MG63 (cell line): ENCODE data around the gene OBSL1. TPM values are rescaled to one million over a fixed set of nuclear protein-coding genes. Genes with fewer than 3 reads are reported as not detected.

Experiments
- DNase-seq: peaks from one replicate; pipeline ENCODE4 v3.0.0-alpha.2; 2020
- H3K27me3 ChIP-seq: fragments of 250-450 bp; sonication (Bioruptor Pico); 2 replicates; pipeline ENCODE4 v1.5.1; 2020; ENCODE audit warnings: mild to moderate bottlenecking, moderate library complexity
- H3K36me3 ChIP-seq: fragments of 250-450 bp; sonication (Bioruptor Pico); 2 replicates; pipeline ENCODE4 v1.5.1; 2020; ENCODE audit warnings: mild to moderate bottlenecking, moderate library complexity
- H3K4me3 ChIP-seq: fragments of 250-450 bp; sonication (Bioruptor Pico); 2 replicates; pipeline ENCODE4 v1.5.1; 2020; ENCODE audit warnings: mild to moderate bottlenecking, moderate library complexity
- H3K9me3 ChIP-seq: fragments of 250-450 bp; sonication (Bioruptor Pico); 2 replicates; pipeline ENCODE4 v1.5.1; 2020; ENCODE audit warnings: mild to moderate bottlenecking, moderate library complexity
- total RNA-seq: library from RNA; depleted of rRNA; stranded (reverse); fragments of >200 nt; shearing (Covaris generic); gene quantifications from 2 replicates; pipeline ENCODE4 v1.2.3, GENCODE V29; 2014; ENCODE audit warnings: low replicate concordance; rRNA removed

Gene OBSL1
- 37.6 and 49.9 TPM in 2 replicates for total RNA-seq

DNA sequence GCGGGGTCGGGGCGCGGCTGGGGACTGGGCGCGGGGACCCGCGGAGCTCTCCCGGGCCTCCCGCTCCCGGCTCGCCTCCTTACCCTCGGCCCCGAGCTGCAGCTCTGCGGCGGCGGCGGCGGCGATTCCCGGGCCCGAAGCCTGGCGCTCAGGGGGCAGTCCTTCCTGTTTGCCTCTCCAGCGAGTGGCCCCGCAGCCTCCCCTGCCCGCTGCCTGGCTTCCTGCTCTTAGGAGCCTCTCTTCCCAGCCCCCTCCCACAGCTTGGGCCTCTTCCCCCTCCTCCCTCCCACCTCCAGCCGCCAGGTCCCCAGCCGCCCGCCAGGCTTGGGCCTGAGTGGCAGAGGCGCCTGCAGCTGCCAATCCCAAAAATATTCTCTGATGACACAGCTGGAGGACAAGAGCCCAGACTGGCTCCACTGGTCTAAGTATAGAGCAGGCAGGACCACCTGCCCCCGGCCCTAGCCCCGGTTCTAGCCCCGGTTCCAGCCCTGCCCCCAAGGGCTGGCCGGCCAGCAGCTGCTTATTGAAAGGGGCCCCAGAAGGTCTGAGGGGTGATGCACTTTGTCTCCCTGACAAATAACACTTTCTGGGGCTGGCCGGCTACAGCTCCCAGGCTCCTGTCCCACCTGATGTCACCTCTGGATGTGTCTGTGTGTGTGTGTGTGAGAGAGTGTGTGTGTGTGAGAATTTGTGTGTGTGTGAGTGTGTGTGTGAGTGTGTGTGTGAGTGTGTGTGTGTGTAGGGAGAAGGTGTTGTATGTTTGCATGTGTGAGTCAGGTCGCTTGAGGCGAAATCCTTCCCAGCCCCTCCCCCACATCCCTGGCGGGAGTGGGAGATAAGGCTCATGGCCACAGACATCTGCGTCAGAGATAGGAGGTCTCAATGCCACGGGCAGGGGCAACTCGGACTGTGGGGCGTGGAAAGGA is at the start of gene OBSL1:
TSS of gene OBSL1 (minus strand) at position 229 of the 926 bp plus-strand sequence. CDS start 307 bp downstream, outside the sequence.
- no peaks in the 10 kb centered on the region for H3K27me3 ChIP-seq
- H3K4me3 ChIP-seq, result peak within 1 kb of the TSS; percentile 69
- H3K36me3 ChIP-seq, result peaks cover 14% of the 10 kb centered on the region
- no peaks in the 10 kb centered on the region for H3K9me3 ChIP-seq
- peak; percentile 89 for DNase-seq

DNA sequence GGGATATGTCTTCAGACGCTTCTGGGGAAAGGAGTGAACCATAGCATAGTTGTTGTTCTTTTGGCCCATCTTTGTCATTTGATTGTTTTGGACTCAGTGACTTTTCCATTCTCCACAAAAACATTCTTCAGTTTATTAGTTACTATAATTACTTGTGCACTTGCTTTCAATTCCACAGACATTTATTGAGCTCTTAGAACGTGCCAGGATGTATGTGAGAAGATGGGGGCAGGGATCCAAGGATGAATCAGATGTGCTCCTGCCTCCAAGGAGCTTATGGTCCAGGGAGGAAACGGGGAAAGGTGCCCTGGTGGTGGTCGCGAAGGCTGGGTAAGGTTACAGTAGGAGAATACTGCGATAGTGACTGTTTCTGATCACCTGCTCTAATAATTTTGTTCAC is 49.2 kb upstream of the OBSL1 start:
- no peaks in the 10 kb centered on the region for H3K9me3 ChIP-seq
- H3K4me3 ChIP-seq, result no peak overlapping the region
- no peaks in the 10 kb centered on the region for H3K27me3 ChIP-seq
- DNase-seq, result no peak
- H3K36me3 ChIP-seq, result no peaks in the 10 kb centered on the region

DNA sequence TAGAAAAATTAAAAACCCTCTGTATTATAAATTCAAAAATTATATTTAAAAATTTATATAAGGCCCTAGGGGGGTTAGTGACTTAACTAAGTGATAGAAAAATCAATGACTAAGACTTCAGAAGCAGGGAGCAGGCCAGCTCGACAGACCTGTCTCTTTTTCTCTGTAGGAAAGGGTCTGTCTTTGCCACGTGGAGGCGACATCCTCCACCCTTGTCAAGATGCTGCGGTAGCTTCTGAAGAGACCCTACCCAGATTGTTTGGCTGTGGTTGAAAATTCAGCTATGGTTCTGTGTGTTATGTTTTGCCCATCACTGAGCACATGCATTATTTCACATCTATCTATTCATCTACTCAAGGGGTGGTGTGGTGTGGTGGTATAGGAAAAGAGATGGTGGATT is 47.9 kb upstream of the OBSL1 start:
- Histone ChIP-seq H3K4me3 (no peak overlapping the region), H3K36me3 (no peaks in the 10 kb centered on the region), H3K9me3 (no peaks in the 10 kb centered on the region), H3K27me3 (no peaks in the 10 kb centered on the region)
- DNase-seq, result no peak

DNA sequence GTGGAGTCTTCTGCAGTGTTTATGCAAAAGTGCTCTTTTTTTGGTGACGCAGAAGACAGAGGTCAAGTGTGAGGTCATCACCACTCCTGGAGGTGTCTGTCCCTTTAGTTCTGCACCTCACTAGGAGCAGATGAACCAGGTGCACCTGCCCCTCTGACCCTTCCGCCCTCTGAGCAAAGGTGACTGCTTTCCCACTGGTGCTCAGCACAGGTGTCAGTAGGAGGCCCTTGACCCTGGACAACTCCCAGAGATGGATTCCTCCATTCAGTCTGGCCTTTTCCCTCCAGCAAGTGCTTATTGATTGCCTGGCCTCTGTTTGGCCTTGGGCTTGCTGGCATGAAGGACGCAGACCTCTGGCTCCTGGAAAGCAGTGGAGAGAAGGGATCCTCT is 47.4 kb upstream of the OBSL1 start:
- Histone ChIP-seq H3K36me3 (no peaks in the 10 kb centered on the region), H3K27me3 (no peaks in the 10 kb centered on the region), H3K9me3 (no peaks in the 10 kb centered on the region), H3K4me3 (no peak overlapping the region)
- no peak for DNase-seq

DNA sequence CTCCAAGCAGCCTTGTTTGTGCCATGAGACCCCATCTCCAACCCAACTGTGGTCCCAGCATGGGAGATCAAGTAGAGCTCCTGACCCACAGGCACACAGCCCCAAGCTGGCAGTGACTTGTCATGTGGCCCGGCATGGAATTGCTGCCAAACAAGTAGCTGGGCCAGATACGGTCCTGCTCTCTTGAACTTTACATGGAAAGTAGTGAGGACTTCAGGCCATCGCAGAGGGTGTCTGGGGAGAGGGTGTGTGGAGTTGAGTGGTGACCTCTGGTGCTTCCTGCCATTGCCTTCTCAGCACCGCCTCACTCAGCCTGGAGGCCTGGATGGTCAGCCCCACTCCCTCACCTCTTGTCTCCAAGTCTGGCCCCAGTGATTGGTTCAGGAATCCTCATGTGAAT is 45.2 kb upstream of the OBSL1 start:
- no peaks in the 10 kb centered on the region for H3K9me3 ChIP-seq
- no peak for DNase-seq
- H3K4me3 ChIP-seq, result no peak overlapping the region
- H3K27me3 ChIP-seq, result no peaks in the 10 kb centered on the region
- H3K36me3 ChIP-seq, result no peaks in the 10 kb centered on the region

DNA sequence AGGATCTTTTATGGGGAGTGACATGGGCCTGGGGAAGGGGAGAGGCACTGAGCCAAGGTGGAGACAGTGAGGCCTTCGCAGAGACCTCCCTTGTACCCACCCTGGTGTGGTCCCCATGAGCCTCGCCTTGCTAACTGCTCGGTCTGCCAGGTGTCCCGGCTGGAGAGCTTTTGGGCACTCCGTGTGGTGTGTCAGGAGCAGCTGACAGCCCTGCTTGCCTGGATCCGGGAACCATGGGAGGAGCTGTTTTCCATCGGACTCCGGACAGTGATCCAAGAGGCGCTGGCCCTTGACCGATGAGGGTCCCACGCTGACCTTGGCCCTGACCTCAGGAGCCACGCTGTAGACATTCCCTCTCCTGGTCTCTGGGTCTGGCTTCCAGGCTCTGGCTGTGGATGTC is 44.6 kb upstream of the OBSL1 start:
- Histone ChIP-seq H3K9me3 (no peaks in the 10 kb centered on the region), H3K4me3 (no peak overlapping the region), H3K36me3 (no peaks in the 10 kb centered on the region), H3K27me3 (no peaks in the 10 kb centered on the region)
- DNase-seq, result no peak

DNA sequence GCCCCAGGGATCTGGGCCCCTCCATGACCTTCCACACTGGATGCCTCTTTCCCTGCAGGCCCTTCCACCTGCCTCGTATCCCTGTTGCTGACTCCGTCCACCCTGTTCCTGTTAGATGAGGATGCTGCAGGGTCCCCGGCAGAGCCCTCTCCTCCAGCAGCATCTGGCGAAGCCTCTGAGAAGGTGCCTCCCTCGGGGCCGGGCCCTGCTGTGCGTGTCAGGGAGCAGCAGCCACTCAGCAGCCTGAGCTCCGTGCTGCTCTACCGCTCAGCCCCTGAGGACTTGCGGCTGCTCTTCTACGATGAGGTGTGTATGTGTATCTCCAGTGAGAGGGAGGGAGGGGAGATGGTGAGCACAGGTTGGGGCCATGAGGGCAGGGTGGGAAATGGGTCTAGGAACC is 43.7 kb upstream of the OBSL1 start:
- no peak overlapping the region for H3K4me3 ChIP-seq
- H3K9me3 ChIP-seq, result no peaks in the 10 kb centered on the region
- no peak for DNase-seq
- no peaks in the 10 kb centered on the region for H3K36me3 ChIP-seq
- no peaks in the 10 kb centered on the region for H3K27me3 ChIP-seq

DNA sequence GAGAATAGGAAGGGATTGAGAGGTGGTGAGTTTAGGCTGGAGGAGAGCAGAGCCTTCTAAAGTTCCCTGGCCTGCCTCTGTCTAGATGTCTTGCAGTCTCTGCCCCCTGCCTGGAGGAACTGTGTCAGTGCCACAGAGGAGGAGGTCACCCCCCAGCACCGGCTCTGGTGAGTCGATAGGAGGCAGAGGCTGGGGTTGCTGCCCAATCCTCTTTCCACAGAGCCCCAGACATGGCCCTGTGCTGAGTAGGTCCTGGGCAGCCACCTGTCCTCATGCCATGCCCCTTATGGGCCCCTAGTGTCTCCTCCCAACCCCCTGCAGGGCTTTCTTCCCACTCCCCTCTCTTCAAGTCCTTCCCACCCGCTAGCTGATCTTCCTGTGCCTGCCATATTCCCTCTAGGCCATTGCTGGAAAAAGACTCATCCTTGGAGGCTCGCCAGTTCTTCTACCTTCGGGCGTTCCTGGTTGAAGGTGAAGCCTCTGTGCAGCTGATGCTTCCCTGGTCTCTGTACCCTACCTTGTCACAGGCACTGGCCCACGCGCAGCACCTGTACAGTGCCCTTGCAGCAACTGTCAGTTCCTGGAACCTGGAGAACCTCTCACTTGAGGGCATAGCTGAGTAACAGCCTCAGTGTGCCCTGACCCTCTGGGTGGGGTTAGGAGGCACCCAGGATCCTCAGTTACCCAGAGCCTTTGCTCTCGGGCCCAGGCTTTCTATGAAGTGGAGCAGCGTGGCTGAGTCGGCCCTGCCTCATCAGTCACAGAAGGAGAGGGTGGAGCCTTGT is 42.9 kb upstream of the OBSL1 start:
- Histone ChIP-seq H3K36me3 (no peaks in the 10 kb centered on the region), H3K27me3 (no peaks in the 10 kb centered on the region), H3K9me3 (no peaks in the 10 kb centered on the region), H3K4me3 (no peak overlapping the region)
- DNase-seq, result no peak

DNA sequence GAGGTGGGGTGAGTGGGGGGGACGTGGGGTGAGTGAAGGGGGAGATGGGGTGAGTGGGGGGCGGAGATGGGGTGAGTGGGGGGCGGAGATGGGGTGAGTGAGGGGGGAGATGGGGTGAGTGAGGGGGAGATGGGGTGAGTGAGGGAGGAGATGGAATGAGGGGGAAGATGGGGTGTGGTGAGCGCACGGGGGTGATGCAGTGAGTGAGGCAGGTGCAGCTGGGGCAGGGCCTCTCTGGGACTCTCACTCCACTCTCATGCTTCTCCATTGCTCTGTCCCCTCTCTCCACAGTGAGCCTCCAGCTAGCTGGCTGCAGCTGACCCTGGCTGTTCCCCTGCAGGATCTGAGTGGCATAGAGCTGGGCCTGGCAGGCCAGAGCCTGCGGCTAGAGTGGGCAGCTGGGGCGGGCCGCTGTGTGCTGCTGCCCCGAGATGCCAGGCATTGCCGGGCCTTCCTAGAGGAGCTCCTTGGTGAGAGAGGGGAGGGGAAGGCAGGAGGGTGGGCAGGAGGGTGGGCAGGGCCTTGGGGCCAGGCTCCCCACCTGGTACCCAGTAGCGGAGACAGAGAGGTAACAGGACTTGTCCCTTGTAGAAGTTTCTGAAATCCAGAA is 42.2 kb upstream of the OBSL1 start:
- H3K9me3 ChIP-seq, result no peaks in the 10 kb centered on the region
- no peaks in the 10 kb centered on the region; the same call in 1 of the 2 replicates for H3K36me3 ChIP-seq
- H3K4me3 ChIP-seq, result no peak overlapping the region
- no peak for DNase-seq
- no peaks in the 10 kb centered on the region for H3K27me3 ChIP-seq

DNA sequence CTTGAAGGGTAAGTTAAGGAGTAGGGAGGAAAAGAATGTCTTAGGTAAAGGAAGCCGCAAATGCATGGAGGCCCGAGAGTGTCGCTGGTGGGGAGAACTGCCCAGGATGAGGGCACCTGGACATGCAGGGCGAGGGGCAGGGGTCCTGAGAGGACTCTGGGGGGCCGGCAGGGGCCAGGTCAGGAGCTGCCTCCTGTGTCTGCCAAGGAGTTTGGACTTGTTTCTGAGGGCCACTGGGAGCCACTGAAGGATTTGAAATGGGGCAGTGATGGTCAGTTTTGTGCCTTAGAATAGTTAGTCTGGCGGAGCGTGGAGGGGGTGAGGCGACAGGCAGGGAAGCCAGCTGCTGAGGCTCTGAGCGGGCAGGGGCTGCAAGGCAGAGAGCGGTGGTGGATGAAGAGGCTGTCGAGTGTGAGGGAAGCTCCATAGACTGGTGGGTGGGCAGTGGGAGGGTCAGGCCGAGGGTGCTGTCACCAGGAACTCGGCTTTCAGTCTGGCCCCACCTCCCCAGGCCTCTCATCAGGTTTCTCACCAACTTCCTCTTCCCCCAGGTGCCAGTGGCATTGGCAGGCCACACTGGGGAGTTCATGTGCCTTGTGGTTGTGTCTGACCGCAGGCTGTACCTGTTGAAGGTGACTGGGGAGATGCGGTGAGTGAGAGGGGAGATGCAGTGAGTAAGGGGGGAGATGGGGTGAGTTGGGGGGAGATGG is 41.4 kb upstream of the OBSL1 start:
- DNase-seq, result no peak
- H3K4me3 ChIP-seq, result no peak overlapping the region
- no peaks in the 10 kb centered on the region; the same call in 1 of the 2 replicates for H3K36me3 ChIP-seq
- H3K27me3 ChIP-seq, result no peaks in the 10 kb centered on the region
- H3K9me3 ChIP-seq, result no peaks in the 10 kb centered on the region

DNA sequence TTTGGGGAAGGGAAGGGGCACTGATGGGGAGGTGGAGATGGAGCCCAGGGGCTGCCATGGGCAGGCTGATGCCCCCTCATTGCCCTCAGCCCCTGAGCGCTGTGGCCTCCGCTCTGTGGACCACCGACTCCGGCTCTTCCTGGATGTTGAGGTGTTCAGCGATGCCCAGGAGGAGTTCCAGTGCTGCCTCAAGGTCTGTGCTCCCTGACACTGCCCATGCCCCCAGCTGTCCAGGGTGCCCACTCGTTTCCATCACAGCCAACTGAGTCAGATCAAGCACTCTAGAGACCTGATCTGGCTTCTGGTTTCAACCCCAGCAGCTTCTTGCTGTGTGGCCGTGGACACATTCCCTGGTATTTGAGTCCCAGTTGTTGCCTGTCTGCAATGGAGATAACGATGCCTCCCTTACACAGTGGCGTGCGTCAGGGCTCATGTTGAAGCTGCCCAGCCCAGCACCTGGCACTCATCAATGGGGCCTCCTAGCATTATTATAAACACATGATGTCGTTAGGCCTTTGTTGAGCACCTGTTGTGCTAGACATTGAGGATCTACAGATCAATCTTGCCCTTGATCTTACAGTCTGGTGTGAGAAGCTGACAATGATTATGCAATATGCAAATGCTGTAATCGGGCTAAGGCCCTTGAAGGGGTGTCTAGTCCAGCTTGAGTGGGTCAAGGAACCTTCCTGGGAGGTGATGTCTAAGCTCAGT is 40.7 kb upstream of the OBSL1 start:
- H3K9me3 ChIP-seq, result no peaks in the 10 kb centered on the region
- DNase-seq, result no peak
- H3K4me3 ChIP-seq, result no peak overlapping the region
- no peaks in the 10 kb centered on the region; the same call in none of the 2 replicates for H3K36me3 ChIP-seq
- H3K27me3 ChIP-seq, result no peaks in the 10 kb centered on the region

DNA sequence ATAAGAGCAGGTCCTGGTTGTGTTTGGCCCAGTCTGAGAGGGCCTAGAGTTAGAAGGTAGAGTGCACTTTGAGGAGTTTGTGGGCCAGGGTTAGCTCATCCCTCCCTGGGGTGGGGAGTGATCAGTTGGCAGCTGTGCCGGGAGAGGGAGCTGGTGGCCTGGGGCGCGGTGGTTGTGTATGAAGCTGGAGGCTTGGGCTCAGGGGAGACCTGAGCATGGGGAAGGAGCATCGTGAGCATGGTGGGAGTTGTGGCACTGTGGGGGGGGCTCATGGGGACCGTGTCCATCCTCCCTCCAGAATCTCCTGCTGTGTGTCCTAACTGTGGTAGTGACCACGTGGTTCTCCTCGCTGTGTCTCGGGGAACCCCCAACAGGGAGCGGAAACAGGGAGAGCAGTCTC is 40.0 kb upstream of the OBSL1 start:
- H3K36me3 ChIP-seq, result no peaks in the 10 kb centered on the region; the same call in none of the 2 replicates
- H3K27me3 ChIP-seq, result no peaks in the 10 kb centered on the region
- DNase-seq, result no peak

DNA sequence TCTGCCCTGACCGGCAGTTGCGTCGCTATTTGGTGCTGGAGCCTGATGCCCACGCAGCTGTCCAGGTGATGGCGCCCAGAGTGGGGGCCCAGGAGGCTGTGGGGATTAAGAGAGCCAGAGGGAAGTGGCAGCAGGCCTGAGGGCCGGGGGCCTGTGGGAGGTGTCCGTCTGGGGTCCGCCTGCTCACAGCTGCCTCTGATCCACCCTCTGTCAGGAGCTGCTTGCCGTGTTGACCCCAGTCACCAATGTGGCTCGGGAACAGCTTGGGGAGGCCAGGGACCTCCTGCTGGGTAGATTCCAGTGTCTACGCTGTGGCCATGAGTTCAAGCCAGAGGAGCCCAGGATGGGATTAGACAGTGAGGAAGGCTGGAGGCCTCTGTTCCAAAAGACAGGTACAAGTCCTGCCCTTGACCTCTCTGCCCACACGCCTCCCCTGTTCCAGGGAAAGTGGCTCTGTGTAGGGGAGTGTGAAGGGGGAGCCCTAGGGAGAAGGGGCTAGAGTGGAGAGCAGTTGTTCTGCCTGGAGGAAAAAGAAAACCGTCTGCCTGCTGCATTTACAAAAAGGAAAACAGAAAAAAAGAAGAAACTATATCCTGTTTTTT is 37.9 kb upstream of the OBSL1 start:
- Histone ChIP-seq H3K27me3 (no peaks in the 10 kb centered on the region), H3K9me3 (no peaks in the 10 kb centered on the region), H3K36me3 (no peaks in the 10 kb centered on the region; the same call in none of the 2 replicates), H3K4me3 (no peak overlapping the region)
- DNase-seq, result no peak

More for the DNA sequence above, 40.0 kb upstream of the OBSL1 start:
- H3K9me3 ChIP-seq, result no peaks in the 10 kb centered on the region
- no peak overlapping the region for H3K4me3 ChIP-seq

DNA sequence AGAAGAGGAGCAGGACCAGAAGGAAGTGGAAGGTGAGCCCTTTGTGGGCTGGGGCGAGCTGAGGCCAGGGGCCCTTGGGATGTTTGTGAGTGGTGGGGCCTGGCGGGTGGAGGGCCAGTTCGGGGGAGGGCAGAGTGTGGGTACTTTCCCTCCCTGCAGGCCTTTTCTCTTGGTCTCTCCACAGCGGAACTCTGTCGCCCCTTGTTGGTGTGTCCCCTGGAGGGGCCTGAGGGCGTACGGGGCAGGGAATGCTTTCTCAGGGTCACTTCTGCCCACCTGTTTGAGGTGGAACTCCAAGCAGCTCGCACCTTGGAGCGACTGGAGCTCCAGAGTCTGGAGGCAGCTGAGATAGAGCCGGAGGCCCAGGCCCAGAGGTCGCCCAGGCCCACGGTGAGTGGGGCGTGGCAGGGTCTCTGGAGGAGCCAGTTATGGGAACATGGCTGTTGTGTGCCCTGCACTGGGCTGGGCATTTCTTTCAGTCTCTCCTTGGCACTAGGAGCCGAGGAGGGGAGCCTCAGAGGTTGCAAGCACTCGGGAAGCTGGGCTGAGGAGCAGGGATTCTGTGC is 37.1 kb upstream of the OBSL1 start:
- no peak overlapping the region for H3K4me3 ChIP-seq
- no peaks in the 10 kb centered on the region for H3K9me3 ChIP-seq
- no peak for DNase-seq
- H3K36me3 ChIP-seq, result no peaks in the 10 kb centered on the region; the same call in none of the 2 replicates
- H3K27me3 ChIP-seq, result no peaks in the 10 kb centered on the region

DNA sequence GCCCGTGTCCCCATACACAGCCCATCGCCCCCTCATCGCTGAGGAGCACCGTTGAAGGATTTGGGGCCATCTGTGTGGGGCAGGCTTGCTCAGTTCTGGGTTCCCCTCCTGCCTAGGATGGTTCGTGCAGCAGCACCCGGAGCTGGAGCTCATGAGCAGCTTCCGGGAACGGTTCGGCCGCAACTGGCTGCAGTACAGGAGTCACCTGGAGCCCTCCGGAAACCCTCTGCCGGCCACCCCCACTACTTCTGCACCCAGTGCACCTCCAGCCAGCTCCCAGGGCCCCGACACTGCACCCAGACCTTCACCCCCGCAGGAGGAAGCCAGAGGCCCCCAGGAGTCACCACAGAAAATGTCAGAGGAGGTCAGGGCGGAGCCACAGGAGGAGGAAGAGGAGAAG is 36.6 kb upstream of the OBSL1 start:
- no peak for DNase-seq
- Histone ChIP-seq H3K36me3 (no peaks in the 10 kb centered on the region; the same call in none of the 2 replicates), H3K4me3 (no peak overlapping the region), H3K9me3 (no peaks in the 10 kb centered on the region), H3K27me3 (no peaks in the 10 kb centered on the region)
